ENCODE results near the gene BTBD16. TPM values are rescaled to one million over a fixed set of nuclear protein-coding genes. Genes with fewer than 3 reads are reported as not detected.

Gene BTBD16
- total RNA-seq, 1 donor from 2014 or later, result not detected

- intact Hi-C loops (cut with micrococcal nuclease), result no loop called here
Measured at GRCh38 chr10:122343135-122343800, 72.2 kb downstream of the BTBD16 start.

DNA sequence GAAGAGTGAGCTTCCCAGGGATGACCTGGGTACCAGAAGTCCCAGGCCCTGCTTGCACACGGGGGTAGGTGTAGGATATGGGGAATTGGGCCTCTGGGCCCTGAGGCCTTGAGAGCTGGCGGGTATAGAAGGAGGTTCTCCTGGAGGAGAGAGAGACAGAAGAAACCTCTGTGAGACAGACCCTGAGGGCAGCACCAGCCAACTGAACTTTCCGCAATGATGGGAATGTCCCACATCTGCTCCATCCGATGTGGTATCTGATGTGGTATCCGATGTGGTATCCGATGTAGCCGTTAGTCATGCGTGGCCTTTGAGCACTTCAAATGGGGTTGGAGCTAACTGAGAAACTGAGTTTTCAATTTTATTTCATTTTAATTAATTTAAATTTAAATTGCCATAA is 72.8 kb downstream of the BTBD16 start:
- intact Hi-C loops (cut with micrococcal nuclease), result no loop called here

- intact Hi-C loops (cut with micrococcal nuclease), result no loop called here
Measured at GRCh38 chr10:122344741-122345258, 73.7 kb downstream of the BTBD16 start.

- intact Hi-C loops (cut with micrococcal nuclease), result no loop called here
Measured at GRCh38 chr10:122346326-122346950, 75.3 kb downstream of the BTBD16 start.

DNA sequence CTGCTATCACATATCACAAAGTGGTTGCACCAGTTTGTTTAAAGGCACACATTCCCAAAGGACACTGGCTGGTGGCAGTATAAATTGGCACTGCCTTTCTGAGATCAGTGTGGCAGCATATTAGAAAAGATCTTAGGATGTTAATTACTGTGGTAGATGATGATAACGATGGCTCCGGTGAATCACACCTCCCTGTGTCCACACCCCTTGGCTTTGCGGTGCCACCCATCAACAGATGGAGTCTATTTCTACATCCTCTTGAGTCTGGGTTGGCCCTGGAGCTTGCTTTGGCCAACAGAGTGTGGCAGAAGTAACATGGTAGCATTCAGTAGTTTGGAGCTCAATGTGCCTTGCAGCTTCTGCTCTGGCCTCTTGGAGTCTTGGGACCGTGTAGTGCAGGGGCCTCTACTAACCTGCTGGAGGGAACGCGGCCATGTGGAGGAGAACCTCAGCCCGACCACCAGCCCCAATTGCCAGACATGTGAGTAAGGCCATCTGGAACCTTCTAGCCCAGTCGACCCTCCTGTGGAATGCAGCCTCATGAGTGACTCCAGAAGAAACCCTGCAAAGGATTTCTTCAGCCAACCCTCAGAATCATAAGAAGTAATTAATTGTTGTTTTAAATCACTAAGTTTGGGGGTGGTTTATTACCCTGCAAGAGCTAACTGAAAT is 76.2 kb downstream of the BTBD16 start:
- intact Hi-C loops (cut with micrococcal nuclease), result no loop called here

GRCh38 chr10:122348512-122348911 is 77.4 kb downstream of the BTBD16 start:
- intact Hi-C loops (cut with micrococcal nuclease), result no loop called here

GRCh38 chr10:122348935-122349361 is 77.9 kb downstream of the BTBD16 start:
- intact Hi-C loops (cut with micrococcal nuclease), result no loop called here

DNA sequence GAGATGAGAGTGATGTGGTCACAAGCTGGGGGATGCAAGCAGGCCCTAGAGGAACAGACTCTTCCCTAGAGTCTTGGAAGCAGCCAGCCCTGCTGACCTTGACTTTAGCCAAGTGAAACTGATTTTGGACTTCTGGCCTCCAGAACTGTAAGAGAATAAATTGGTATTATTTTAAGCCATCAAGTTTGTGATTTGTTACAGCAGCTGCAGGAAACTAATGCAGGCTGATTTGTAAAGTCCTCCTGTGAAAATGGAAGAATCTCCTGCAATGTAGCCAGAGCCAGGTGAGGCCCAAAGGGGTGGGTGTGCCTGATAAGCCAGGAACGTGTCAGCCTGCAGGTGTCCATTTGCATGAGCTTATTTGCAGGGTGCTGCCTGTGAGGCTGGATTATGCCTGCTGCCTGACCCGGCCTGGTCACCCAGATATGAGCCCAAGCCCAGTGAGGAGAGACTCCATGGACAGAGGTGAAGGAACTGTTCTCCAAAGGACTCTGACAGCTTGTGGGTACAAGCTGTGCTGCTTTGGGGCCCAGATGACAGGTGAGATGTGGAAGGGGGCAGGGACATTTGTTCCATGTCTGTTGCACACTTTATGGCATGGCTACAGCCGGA is 78.8 kb downstream of the BTBD16 start:
- intact Hi-C loops (cut with micrococcal nuclease), result no loop called here

DNA sequence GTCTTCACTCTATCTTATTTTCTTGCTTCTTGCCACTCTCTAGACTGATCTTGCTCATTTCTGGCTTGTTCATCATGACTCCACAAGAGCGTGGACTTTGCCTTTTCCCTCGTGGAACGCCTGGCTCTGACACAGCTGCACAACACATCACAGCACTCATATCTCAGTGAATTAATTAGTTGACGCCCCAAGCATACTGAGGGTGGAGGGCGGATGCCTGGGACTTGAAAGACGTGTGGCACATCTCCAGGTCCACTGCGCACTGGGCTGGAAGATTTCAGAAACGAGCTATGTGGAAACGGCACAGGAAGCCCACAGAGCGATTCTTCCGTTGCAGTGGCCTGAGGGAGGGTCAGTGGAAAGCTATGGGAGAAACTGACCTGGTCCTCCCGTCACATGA is 79.8 kb downstream of the BTBD16 start:
- intact Hi-C loops (cut with micrococcal nuclease), result no loop called here

GRCh38 chr10:122352817-122353525 is 81.9 kb downstream of the BTBD16 start:
- intact Hi-C loops (cut with micrococcal nuclease), result no loop called here

GRCh38 chr10:122354383-122354782 is 83.3 kb downstream of the BTBD16 start:
- intact Hi-C loops (cut with micrococcal nuclease), result no loop called here

GRCh38 chr10:122357685-122358084 is 86.6 kb downstream of the BTBD16 start:
- intact Hi-C loops (cut with micrococcal nuclease), result no loop called here

- intact Hi-C loops (cut with micrococcal nuclease), result no loop called here
Measured at GRCh38 chr10:122359621-122360020, 88.5 kb downstream of the BTBD16 start.

GRCh38 chr10:122361046-122361445 is 90.0 kb downstream of the BTBD16 start:
- intact Hi-C loops (cut with micrococcal nuclease), result no loop called here

- intact Hi-C loops (cut with micrococcal nuclease), result no loop called here
Measured at GRCh38 chr10:122362031-122362592, 91.0 kb downstream of the BTBD16 start.

DNA sequence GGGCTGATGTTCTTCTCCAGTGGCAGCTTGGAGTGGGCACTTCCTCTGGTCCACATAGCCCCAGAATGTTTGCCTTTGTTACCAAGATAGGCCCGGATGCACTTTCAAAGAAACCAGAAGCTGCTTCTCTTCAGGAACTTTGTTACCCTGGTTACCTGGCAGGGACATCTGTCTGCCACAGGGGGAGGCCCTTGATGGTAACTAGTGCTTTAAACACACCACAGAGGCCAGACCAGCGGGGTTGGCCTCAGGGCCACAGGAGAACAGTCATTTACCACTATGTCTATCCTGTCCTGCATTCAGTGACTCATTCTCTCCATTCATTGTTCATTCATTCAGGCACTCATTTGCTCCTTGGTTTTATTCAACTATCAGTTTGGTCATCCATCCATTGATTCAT is 91.5 kb downstream of the BTBD16 start:
- intact Hi-C loops (cut with micrococcal nuclease), result no loop called here

GRCh38 chr10:122363311-122363710 is 92.2 kb downstream of the BTBD16 start:
- intact Hi-C loops (cut with micrococcal nuclease), result no loop called here

DNA sequence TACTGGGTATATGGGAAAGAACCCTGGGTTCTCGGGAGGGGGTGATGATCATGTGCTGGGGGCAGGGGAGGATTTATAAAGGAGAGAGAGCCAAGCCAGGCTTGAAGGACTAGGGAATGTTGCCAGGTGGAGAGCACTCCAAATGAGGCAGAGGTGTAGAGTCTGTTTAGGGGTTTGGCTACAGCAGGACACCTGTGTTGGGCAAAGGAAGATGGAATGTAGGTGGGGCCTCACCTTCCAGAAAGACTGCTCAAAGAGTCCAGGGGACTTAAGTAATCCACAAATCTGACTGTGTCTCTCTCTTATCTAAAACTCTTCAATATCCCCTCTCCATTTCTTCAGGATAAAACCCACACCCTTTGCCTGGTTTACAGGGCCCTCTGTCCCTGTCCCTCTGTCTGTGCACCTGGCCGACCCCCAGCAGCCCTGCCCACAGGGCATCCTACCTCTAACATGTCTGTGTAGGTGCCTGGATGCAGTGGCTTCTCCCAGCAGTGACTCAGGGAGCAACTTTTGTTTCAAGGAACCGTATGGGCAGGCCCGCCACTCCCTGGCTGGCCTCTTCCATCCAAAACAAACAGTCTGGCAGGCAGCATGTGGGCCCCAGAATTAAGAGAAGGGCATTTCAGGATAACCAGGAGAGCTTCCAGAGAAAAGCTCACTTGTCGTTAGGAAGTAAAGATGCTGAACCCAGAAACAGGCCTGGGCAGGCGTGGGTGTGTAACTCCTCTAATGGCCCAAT is 92.8 kb downstream of the BTBD16 start:
- intact Hi-C loops (cut with micrococcal nuclease), result no loop called here

GRCh38 chr10:122368502-122369254 is 97.6 kb downstream of the BTBD16 start:
- intact Hi-C loops (cut with micrococcal nuclease), result no loop called here
